HG02840 (cell line): ENCODE data around the gene TAF10.
A peak's percentile ranks its signal among the peaks of the same experiment; 100 is the strongest.

Source experiments
- ATAC-seq: cut with Tn5 transposase; IDR thresholded peaks from one replicate; pipeline ENCODE4 v1.9.1; 2021; ENCODE audit warnings: mild to moderate bottlenecking, moderate library complexity, moderate number of reproducible peaks; ENCODE audit not compliant: unreplicated experiment, low FRiP score

TAF10 gene

GRCh38 chr11:6625832-6626420 is 13.9 kb upstream of the TAF10 start:
- ATAC-seq: no peak

- no peak for ATAC-seq
These were observed 13.3 kb upstream of the TAF10 start for GRCh38 chr11:6625156-6625831.

GRCh38 chr11:6623391-6624363 is 11.7 kb upstream of the TAF10 start:
- no peak for ATAC-seq

DNA sequence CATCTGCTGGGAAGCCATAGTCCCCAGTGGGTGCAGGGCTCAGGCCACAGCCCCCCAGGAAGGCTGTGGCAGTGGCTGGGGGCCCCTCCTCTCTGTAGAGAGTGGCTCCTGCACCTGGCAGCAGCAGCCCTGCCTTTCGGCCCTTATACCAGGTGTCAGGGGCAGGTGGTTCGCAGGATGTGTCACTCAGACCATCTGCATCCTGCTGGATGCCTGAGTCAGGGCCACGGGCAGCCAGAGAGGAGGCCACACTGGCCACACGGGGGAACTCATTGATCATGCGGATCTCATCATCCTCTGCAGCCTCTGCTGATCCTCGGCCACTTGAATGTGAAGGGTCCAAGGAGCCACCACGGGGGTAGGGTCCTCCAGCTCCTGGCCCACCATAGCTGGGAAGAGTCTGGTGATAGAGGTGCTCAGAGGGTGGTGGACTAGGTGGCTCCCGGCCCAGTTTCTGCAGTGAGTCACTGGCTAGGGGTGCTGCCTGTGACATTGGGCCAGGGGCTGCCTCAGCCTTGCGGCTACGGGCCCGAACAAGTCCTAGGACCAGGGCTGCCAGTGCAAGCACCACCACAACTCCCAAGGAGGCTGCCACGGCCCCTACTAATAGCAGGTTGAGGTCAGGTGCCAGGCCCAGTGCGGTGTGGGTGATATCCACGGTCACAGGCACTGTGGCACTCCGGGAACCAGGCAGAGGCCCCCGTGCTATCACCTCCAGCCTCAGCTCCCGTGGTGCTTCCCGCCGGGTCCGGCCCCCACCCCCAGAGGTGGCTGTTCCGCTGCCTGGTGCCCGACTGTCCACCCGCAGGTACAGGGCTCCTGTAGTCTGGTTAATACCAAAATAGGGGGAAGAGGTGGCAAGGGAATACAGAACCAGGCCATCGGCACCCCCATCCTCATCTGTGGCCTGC is 10.5 kb upstream of the TAF10 start:
- no peak for ATAC-seq

- ATAC-seq: no peak
These were observed 9.7 kb upstream of the TAF10 start for GRCh38 chr11:6621711-6622211.

DNA sequence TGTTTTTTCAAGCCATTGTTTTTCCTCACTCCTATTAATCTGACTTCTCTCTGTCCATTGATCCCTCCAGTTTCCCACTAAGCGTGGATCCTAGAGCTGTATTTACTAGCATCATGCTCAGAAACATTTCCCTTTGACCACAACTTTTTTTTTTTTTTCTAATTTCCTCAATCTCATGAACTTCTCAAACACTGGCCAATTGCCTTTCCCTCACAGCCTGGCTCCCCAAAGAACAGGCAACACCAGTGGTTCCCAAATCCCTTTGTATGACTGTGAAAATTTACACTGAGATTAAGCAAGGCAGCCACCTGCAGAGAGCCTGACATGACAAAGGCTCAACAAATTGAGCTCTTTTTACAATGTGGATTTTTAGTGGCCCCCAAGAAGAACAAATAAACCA is 8.6 kb upstream of the TAF10 start:
- no peak for ATAC-seq

DNA sequence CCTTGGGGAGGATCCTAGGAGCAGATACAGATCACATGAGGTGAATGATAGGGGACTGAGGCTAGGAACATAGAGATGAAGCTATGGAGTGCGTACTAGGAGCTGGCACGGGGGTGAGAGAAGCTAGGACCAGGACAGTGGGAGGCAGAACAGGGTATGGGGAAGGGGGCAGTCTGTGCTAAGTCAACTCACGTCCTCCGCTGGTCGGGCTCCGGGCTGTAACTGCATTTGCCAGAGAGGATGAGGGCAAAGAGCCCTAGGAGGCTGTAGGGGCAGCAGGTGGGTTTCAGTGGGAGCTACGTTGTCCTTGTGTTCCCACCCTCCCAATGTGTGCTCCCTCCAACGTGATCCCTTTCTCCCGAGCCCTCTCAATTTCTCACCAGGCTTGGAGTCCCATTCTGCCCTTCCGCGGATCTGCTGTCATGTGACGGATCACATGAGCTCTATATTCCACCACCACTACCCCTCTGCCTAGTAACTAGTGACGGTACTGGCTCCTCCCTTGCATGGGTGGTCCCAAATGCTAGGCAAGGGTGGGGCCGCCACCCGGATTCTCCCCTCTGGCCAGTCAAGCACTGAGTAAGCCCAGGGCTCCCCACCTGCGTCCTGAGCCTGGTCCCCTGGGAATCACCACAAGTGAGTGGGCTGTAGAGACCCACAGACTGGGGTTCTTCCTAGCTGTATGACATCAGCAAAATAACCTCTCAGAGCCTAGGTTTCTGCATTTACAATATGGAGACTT is 7.2 kb upstream of the TAF10 start, which contains the start of gene TPP1:
TSS of gene TPP1 (minus strand) at position 419 of the 742 bp plus-strand sequence. CDS start at position 397, 22 bp downstream.
- ATAC-seq: peak; percentile 99

GRCh38 chr11:6618117-6619003 is 6.3 kb upstream of the TAF10 start:
- no peak for ATAC-seq

- no peak for ATAC-seq
These were observed 5.3 kb upstream of the TAF10 start for GRCh38 chr11:6617315-6617781.

DNA sequence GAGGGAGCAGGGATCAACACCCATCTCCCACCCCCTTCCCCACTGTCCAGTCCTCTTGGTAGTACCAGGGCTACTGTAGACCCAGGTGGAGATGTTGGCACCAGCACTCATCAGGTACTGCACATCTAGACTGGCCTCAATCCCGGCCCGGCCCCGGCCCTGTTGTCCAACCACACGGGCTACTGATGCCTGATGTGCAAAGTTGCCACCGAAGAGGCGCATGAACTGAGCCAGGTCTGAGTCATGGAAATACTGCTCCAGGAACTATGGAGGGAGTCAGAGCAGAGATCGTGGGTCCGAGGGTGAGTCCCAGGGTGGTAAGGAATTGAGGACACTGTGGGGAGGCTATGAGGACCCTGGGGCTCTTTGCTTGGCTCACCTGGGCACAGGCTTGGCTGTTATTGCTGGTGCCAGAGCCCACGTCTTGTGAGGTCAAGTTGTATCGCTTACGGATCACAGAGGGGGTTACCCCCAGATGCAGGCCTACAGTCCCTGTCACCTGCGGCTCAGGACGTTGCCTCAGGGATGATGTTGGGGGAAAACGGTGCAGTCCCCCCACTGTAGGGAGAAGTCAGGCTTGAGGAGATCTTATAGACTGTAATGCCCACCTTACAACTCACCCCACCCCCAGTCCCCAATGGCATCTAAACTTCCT is 4.7 kb upstream of the TAF10 start:
- ATAC-seq: no peak

DNA sequence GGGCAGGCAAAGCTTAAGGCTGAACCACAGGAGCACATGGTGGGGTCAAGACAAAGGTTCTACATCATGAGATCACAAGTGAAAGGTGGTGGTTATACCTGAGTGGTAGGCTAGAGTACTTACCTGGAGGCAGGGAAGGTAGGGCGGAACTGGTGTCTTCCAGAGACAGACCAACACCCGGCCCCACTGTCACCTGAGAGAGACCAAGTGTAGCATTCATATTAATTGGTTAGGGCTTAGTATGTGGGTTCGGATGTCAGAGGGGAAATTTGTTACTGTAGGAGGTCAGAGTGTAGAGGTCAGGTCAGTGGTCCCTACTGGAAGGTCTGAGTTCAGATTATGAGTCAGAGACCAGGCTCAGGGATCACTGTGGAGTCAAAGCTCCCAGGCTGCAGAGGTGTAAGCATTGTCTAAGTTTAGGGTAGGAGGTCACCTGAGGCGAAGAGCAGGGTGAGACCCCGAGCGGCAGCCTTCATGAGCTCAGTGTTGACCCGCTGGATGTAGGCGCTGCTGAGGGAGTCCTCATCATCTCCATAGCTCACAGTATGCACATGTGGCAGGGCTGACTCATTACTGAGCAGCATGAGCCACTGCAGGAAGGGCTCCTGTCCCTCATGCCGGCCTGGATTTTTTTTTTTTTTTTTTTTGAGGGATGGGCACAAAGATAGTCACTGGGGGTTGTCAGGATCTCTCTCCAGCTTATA is 4.0 kb upstream of the TAF10 start:
- ATAC-seq: no peak

- no peak for ATAC-seq
These were observed 3.0 kb upstream of the TAF10 start for GRCh38 chr11:6615046-6615445.

- ATAC-seq: no peak
These were observed 2.4 kb upstream of the TAF10 start for GRCh38 chr11:6614446-6614845.

GRCh38 chr11:6613496-6613895 is 1.5 kb upstream of the TAF10 start:
- ATAC-seq: no peak

DNA sequence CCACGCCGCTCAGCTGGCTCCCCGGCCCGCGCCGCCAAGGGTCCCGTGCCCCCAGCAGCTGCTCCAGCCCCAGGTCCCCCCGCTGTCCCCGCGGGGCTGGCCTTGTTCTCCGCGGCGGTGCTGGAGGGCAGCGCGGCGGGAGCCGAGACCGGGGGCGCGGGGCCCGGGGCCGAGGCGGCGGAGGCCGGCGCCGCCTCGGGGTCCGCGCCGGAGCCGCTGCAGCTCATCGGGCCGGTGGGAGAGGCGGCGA is 128 bp downstream of the TAF10 start:
- ATAC-seq: peak; percentile 10

- ATAC-seq: no peak
These were observed 689 bp downstream of the TAF10 start for GRCh38 chr11:6611092-6611962.
